Measurements from ENCODE around the gene ATP6AP1.

ATP6AP1 gene

GRCh38 chrX:154448484-154448883, 20.0 kb downstream of the ATP6AP1 start:
- no peak for DNase-seq
- TF ChIP-seq CTCF (IDR thresholded peaks at IDR 0.05; ENCODE audit: low read depth, low read length, missing control alignments) = no peak
- in situ Hi-C loops (cut with HindIII; ENCODE audit: low pct_ligation_motif_present, low sequenced_read_pairs) = no loop called here
- Histone ChIP-seq H3K4me3 (ENCODE audit: low read depth, low read length) (no peak overlapping the region), H3K36me3 (replicated peaks) (peaks cover 5% of the 10 kb centered on the region), H3K27me3 (replicated peaks) (no peaks in the 10 kb centered on the region), H3K27ac (no peak overlapping the region)

GRCh38 chrX:154449618-154450017, 21.1 kb downstream of the ATP6AP1 start:
- Histone ChIP-seq H3K27me3 (replicated peaks) (no peaks in the 10 kb centered on the region), H3K36me3 (replicated peaks) (peaks cover 5% of the 10 kb centered on the region), H3K4me3 (ENCODE audit: low read depth, low read length) (no peak overlapping the region), H3K27ac (no peak overlapping the region)
- in situ Hi-C loops (cut with HindIII; ENCODE audit: low pct_ligation_motif_present, low sequenced_read_pairs) = no loop called here
- no peak for DNase-seq
- TF ChIP-seq CTCF (IDR thresholded peaks at IDR 0.05; ENCODE audit: low read depth, low read length, missing control alignments) = no peak

GRCh38 chrX:154450312-154450711, 21.8 kb downstream of the ATP6AP1 start:
- no peak overlapping the region for H3K4me3 ChIP-seq (ENCODE audit: low read depth, low read length)
- no peak for DNase-seq
- TF ChIP-seq CTCF (IDR thresholded peaks at IDR 0.05; ENCODE audit: low read depth, low read length, missing control alignments) = no peak
- no peaks in the 10 kb centered on the region for H3K27me3 ChIP-seq (replicated peaks)
- in situ Hi-C loops (cut with HindIII; ENCODE audit: low pct_ligation_motif_present, low sequenced_read_pairs) = no loop called here
- H3K27ac ChIP-seq = no peak overlapping the region
- peaks cover 5% of the 10 kb centered on the region for H3K36me3 ChIP-seq (replicated peaks)

GRCh38 chrX:154452823-154453222, 24.3 kb downstream of the ATP6AP1 start:
- Histone ChIP-seq H3K27ac (no peak overlapping the region), H3K36me3 (replicated peaks) (peaks cover 5% of the 10 kb centered on the region), H3K4me3 (ENCODE audit: low read depth, low read length) (no peak overlapping the region), H3K27me3 (replicated peaks) (no peaks in the 10 kb centered on the region)
- no peak for TF ChIP-seq CTCF (IDR thresholded peaks at IDR 0.05; ENCODE audit: low read depth, low read length, missing control alignments)
- in situ Hi-C loops (cut with HindIII; ENCODE audit: low pct_ligation_motif_present, low sequenced_read_pairs) = no loop called here
- no peak for DNase-seq

GRCh38 chrX:154457491-154458115, 29.1 kb downstream of the ATP6AP1 start:
- in situ Hi-C loops (cut with HindIII; ENCODE audit: low pct_ligation_motif_present, low sequenced_read_pairs) = no loop called here
- peaks cover 11% of the 10 kb centered on the region for H3K36me3 ChIP-seq (replicated peaks)
- peak overlapping the region; percentile 87 for H3K27ac ChIP-seq
- TF ChIP-seq CTCF (IDR thresholded peaks at IDR 0.05; ENCODE audit: low read depth, low read length, missing control alignments) = no peak
- H3K4me3 ChIP-seq (ENCODE audit: low read depth, low read length) = peak overlapping the region; percentile 51
- H3K27me3 ChIP-seq (replicated peaks) = no peaks in the 10 kb centered on the region
- DNase-seq = no peak

Measured in brain microvascular endothelial cell (primary cell).